ENCODE data around the gene GPATCH4. TPM values are rescaled to one million over a fixed set of nuclear protein-coding genes. Genes with fewer than 3 reads are reported as not detected.

The GPATCH4 gene
- total RNA-seq, 2 experiments from 2014 or later, result 35.3 to 36.3 TPM

- Histone ChIP-seq H3K9me3 (ENCODE audit: control insufficient read depth in 1 of 2, insufficient read depth in 1 of 2, low read length in 2 of 2) (peaks cover 0 to 17% of the 10 kb centered on the region in 2 experiments), H3K27me3 (ENCODE audit: control insufficient read depth in 1 of 2, insufficient read depth in 2 of 2, low read length in 2 of 2) (peaks cover 62 to 78% of the 10 kb centered on the region in 2 experiments), H3K27ac (ENCODE audit: low read depth in 1 of 2, low read length in 2 of 2) (no peak overlapping the region), H3K36me3 (ENCODE audit: insufficient read depth, low read length) (no peaks in the 10 kb centered on the region), H3K4me3 (ENCODE audit: low read length) (no peak overlapping the region), H3K4me1 (ENCODE audit: insufficient read depth, low read length) (peaks cover 29% of the 10 kb centered on the region)
- CTCF ChIA-PET, result interaction anchor here (1.4 kb wide), 1 partner anchor 45 kb away, joined by 3 read pairs; no protein-coding TSS in a partner anchor
- POLR2A ChIA-PET, result no interaction called here
- Mint-ChIP-seq H3K4me3 (no peak overlapping the region), H3K4me1 (ENCODE audit: low read depth) (peaks cover 28% of the 10 kb centered on the region), H3K27ac (no peak overlapping the region), H3K9me3 (no peaks in the 10 kb centered on the region), H3K27me3 (peaks cover 87% of the 10 kb centered on the region), H3K36me3 (ENCODE audit: low read depth) (no peaks in the 10 kb centered on the region)
- intact Hi-C loops (cut with DNase I, micrococcal nuclease), result no loop called here
- no peak for TF ChIP-seq CTCF (IDR thresholded peaks at IDR 0.05)
- ATAC-seq (ENCODE audit: poor library complexity) (no peak), DNase-seq (no peak)
Measured at GRCh38 chr1:156645056-156645455, 43.8 kb upstream of the GPATCH4 start.

- ChIA-PET POLR2A (no interaction called here), CTCF (no interaction called here)
- H3K27ac Mint-ChIP-seq, result no peak overlapping the region
- H3K4me3 Mint-ChIP-seq, result no peak overlapping the region
- Histone ChIP-seq H3K4me1 (ENCODE audit: insufficient read depth, low read length) (peaks cover 29% of the 10 kb centered on the region), H3K27ac (ENCODE audit: low read depth in 1 of 2, low read length in 2 of 2) (no peak overlapping the region), H3K27me3 (ENCODE audit: control insufficient read depth in 1 of 2, insufficient read depth in 2 of 2, low read length in 2 of 2) (peaks cover 66 to 82% of the 10 kb centered on the region in 2 experiments), H3K36me3 (ENCODE audit: insufficient read depth, low read length) (no peaks in the 10 kb centered on the region), H3K9me3 (ENCODE audit: control insufficient read depth in 1 of 2, insufficient read depth in 1 of 2, low read length in 2 of 2) (peaks cover 0 to 17% of the 10 kb centered on the region in 2 experiments), H3K4me3 (ENCODE audit: low read length) (no peak overlapping the region)
- no peak for TF ChIP-seq CTCF (IDR thresholded peaks at IDR 0.05)
- peaks cover 87% of the 10 kb centered on the region for H3K27me3 Mint-ChIP-seq
- H3K4me1 Mint-ChIP-seq (ENCODE audit: low read depth), result peaks cover 28% of the 10 kb centered on the region
- intact Hi-C loops (cut with DNase I, micrococcal nuclease), result no loop called here
- ATAC-seq (ENCODE audit: poor library complexity) (no peak), DNase-seq (no peak)
- H3K9me3 Mint-ChIP-seq, result no peaks in the 10 kb centered on the region
- no peaks in the 10 kb centered on the region for H3K36me3 Mint-ChIP-seq (ENCODE audit: low read depth)
Measured at GRCh38 chr1:156644640-156645039, 43.4 kb upstream of the GPATCH4 start.

- H3K27me3 ChIP-seq (ENCODE audit: control insufficient read depth in 1 of 2, insufficient read depth in 2 of 2, low read length in 2 of 2), result peaks cover 70 to 87% of the 10 kb centered on the region in 2 experiments
- no peak overlapping the region for H3K4me3 Mint-ChIP-seq
- peaks cover 0 to 17% of the 10 kb centered on the region in 2 experiments for H3K9me3 ChIP-seq (ENCODE audit: control insufficient read depth in 1 of 2, insufficient read depth in 1 of 2, low read length in 2 of 2)
- H3K4me1 Mint-ChIP-seq (ENCODE audit: low read depth), result peaks cover 28% of the 10 kb centered on the region
- H3K36me3 ChIP-seq (ENCODE audit: insufficient read depth, low read length), result no peaks in the 10 kb centered on the region
- no peak for TF ChIP-seq CTCF (IDR thresholded peaks at IDR 0.05)
- no peak for DNase-seq
- H3K36me3 Mint-ChIP-seq (ENCODE audit: low read depth), result no peaks in the 10 kb centered on the region
- H3K4me1 ChIP-seq (ENCODE audit: insufficient read depth, low read length), result peaks cover 29% of the 10 kb centered on the region
- peaks cover 88% of the 10 kb centered on the region for H3K27me3 Mint-ChIP-seq
- H3K27ac Mint-ChIP-seq, result no peak overlapping the region
- ChIA-PET CTCF (interaction anchor here (1.1 to 1.7 kb wide), 2 partner anchors 15 to 17 kb away, joined by 4 to 8 read pairs; no protein-coding TSS in a partner anchor), POLR2A (no interaction called here)
- no peak for ATAC-seq (ENCODE audit: poor library complexity)
- intact Hi-C loops (cut with DNase I, micrococcal nuclease), result no loop called here
- no peak overlapping the region for H3K27ac ChIP-seq (ENCODE audit: low read depth in 1 of 2, low read length in 2 of 2)
- H3K9me3 Mint-ChIP-seq, result no peaks in the 10 kb centered on the region
- no peak overlapping the region for H3K4me3 ChIP-seq (ENCODE audit: low read length)
Measured at GRCh38 chr1:156644146-156644545, 42.9 kb upstream of the GPATCH4 start.
